ENCODE data around the gene FOXR1. TPM values are rescaled to one million over a fixed set of nuclear protein-coding genes. Genes with fewer than 3 reads are reported as not detected.

FOXR1 gene
- total RNA-seq, 4 donors from 2014 or later, result not detected

GRCh38 chr11:119028346-119029068 lies 56.9 kb downstream of the FOXR1 start:
- no peak for TF ChIP-seq CTCF (IDR thresholded peaks at IDR 0.05; ENCODE audit: low read depth)

GRCh38 chr11:119029069-119029339 lies 57.4 kb downstream of the FOXR1 start:
- no peak for TF ChIP-seq CTCF (IDR thresholded peaks at IDR 0.05; ENCODE audit: low read depth)

DNA sequence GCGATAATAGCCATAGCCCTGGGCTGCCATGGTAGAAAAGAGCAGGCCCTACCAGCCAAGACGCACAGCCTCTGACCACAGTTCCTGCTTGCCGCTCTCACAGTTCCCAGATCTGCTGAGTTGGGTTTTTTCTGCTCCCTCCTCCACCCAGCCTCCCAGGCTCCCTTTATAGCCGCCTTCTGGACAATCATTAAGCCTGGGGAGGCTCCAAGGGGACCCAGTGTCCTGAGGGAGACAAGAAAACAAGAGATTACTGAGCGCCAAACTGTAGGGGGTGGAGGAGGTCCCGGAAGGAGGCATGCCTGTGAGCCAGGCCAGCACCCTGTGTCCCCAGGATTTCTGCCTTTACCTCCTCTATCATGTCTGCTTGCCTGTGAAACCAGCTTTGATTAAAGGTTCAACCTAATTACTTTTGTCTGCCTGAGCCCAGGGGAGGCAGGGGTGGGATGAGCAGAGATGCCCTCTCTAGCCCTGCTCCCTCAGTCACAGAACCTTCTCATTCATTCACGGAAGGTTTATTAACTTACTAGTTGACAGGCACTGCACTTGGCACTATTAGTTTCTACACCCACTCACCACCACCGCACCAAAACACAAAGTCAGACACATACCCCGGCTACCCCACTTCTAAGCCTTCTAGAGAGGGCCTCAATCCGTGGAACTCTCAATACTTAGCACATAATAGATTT lies 57.9 kb downstream of the FOXR1 start:
- TF ChIP-seq CTCF (IDR thresholded peaks at IDR 0.05; ENCODE audit: low read depth), result no peak

- TF ChIP-seq CTCF (IDR thresholded peaks at IDR 0.05; ENCODE audit: low read depth), result no peak
These were observed 58.4 kb downstream of the FOXR1 start for GRCh38 chr11:119030029-119030328.

- no peak for TF ChIP-seq CTCF (IDR thresholded peaks at IDR 0.05; ENCODE audit: low read depth)
These were observed 58.9 kb downstream of the FOXR1 start, which contains the start of gene SLC37A4 for GRCh38 chr11:119030329-119031047. TSS of gene SLC37A4 (minus strand) at chr11:119030877.

Small RNAs within 50 kb of the gene (small RNA-seq; reads per million reads assigned to genes)
- gene AP003392.2, result not detected
- not detected for gene RF00017
- 0.49 reads per million for gene RF00019
- gene RN7SL688P, result not detected

Other genes with a start within 250 kb of the FOXR1 start
- gene DDX6, start 180.6 kb upstream of the FOXR1 start, total RNA-seq, result 100 to 1,000 TPM; 108 to 146 (median 135) TPM
- gene CXCR5, start 87.9 kb upstream of the FOXR1 start, total RNA-seq, result under 1 TPM in 1 of 4 donors, not detected in 3; 0.16 TPM
- gene BCL9L, start 45.8 kb upstream of the FOXR1 start, total RNA-seq, result 10 to 100 TPM in 2 of 4 donors, 1 to 10 TPM in 2; 5.9 to 49.9 (median 11.2) TPM
- gene UPK2, start 15.5 kb upstream of the FOXR1 start, total RNA-seq, result not detected
- 100 to 1,000 TPM in 1 of 4 donors, 10 to 100 TPM in 3; 39.0 to 114 (median 54.9) TPM for gene CENATAC, start 26.4 kb downstream of the FOXR1 start, total RNA-seq
- gene RPS25, start 46.6 kb downstream of the FOXR1 start, total RNA-seq, result 1,000 to 10,000 TPM in 3 of 4 donors, 100 to 1,000 TPM in 1; 986 to 3,365 (median 1,501) TPM
- 10 to 100 TPM; 38.9 to 77.8 (median 42.8) TPM for gene TRAPPC4, start 47.0 kb downstream of the FOXR1 start, total RNA-seq
- 10 to 100 TPM in 3 of 4 donors, 1 to 10 TPM in 1; 8.8 to 19.9 (median 17.4) TPM for gene SLC37A4, start 59.1 kb downstream of the FOXR1 start, total RNA-seq
- 10 to 100 TPM; 32.0 to 49.2 (median 39.9) TPM for gene HYOU1, start 85.4 kb downstream of the FOXR1 start, total RNA-seq
- gene VPS11, start 96.1 kb downstream of the FOXR1 start, total RNA-seq, result 10 to 100 TPM; 34.8 to 43.4 (median 39.4) TPM
- 10 to 100 TPM in 2 of 4 donors, 1 to 10 TPM in 2; 6.2 to 27.5 (median 10.0) TPM for gene HMBS, start 113.1 kb downstream of the FOXR1 start, total RNA-seq
- gene DPAGT1, start 130.1 kb downstream of the FOXR1 start, total RNA-seq, result 10 to 100 TPM; 12.6 to 47.9 (median 19.6) TPM
- 10 to 100 TPM in 2 of 4 donors, 1 to 10 TPM in 2; 6.2 to 12.1 (median 9.6) TPM for gene C2CD2L, start 135.6 kb downstream of the FOXR1 start, total RNA-seq
- 10 to 100 TPM; 13.4 to 21.3 (median 17.9) TPM for gene HINFP, start 149.8 kb downstream of the FOXR1 start, total RNA-seq
- gene ABCG4, start 177.3 kb downstream of the FOXR1 start, total RNA-seq, result not detected
- gene NLRX1, start 197.0 kb downstream of the FOXR1 start, total RNA-seq, result 10 to 100 TPM; 10.9 to 27.3 (median 14.2) TPM
- gene NHERF4, start 213.7 kb downstream of the FOXR1 start, total RNA-seq, result under 1 TPM in 3 of 4 donors, not detected in 1; 0.19 to 0.51 (median 0.22) TPM
- gene CBL, start 234.6 kb downstream of the FOXR1 start, total RNA-seq, result 10 to 100 TPM; 18.1 to 27.4 (median 22.2) TPM